Effector CD4-positive, alpha-beta T cell (primary cell): ENCODE data around the gene GRIK4.

Experiments used
- DNase-seq: peaks from one replicate; pipeline ENCODE4 v3.0.0-alpha.2; 2020

The GRIK4 gene

GRCh38 chr11:120863359-120863758 is 351.8 kb downstream of the GRIK4 start:
- DNase-seq: no peak

DNA sequence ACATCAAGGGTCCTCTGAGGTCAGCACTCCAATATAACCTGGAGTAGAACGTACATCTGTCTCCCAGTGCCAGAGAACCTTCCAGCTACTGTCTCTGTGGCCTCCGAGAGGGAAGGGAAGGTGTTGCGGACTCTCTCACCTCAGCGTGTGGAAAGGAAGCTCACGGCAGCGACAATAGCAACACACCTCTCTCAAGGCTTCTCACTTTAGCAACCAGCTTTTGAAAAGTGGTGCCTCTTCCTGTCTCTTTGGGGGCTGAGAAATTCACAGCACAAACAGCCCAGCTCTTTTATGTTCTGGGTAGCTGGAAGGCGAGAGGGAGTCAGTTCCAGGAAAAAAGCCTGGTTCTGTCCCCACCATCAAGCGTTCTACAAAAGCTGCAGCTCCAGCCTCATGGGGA is 355.5 kb downstream of the GRIK4 start:
- no peak for DNase-seq

DNA sequence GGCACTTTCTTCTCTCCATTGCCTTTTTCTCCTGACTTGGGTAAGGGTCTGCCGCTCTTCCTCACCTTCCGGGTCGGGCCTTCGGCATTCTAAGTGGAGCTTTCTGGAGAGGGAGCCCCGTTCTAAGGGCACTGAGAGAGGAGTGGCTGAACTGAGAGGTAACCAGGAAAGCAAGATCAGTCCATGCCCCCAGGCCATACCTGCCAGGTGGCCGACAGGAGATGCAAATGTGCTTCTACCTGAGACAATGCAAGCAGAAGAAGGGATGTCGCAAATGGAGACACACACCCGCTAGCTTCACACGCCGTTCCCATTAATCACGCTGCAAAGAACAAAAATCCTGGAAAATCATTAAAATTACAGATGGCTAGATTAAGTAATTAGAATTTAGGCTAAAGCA is 356.0 kb downstream of the GRIK4 start:
- DNase-seq: no peak

DNA sequence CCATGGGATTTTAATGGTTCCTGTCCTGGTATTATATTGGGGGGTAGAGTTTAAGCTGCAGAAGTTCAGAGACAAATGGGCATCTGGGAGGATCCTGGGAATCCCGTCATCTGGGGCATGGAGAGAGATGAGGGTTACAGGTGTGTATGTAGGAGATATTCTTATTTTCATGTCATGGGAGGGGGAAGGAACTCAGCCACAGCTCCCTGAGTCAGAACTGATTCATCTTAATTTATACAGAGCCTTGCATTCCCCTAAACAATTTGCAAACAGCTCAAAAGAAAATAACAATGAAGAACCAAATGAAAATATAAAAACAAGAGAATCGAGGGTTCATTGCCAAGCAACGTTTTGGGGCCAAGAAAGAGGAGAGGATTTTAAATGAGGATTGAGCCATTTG is 356.4 kb downstream of the GRIK4 start:
- no peak for DNase-seq

- no peak for DNase-seq
Measured at GRCh38 chr11:120869097-120869496, 357.5 kb downstream of the GRIK4 start.

DNA sequence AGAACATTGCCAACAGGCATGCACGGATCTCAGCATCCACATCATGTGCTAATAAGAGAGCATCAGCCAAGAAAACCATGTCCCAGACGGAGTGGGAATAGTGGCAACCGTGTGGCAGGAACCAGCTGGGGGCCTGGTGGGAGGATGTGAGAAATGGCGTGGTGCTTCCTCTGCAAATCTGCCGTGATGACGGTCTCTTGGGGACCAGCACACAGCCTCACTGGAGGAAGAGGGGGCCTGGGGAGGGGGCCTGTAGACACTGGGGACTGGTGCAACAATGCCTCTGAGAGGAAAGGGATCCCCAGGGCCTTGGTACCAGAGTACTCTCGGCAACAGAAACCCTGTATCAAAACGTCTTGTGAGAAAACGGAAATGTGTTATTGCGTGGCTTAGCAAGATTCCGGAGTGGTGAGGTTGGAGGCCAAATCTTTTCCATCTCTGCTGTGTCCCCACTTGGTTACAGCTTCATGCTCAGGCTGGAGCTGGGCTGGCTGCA is 358.0 kb downstream of the GRIK4 start:
- DNase-seq: no peak

DNA sequence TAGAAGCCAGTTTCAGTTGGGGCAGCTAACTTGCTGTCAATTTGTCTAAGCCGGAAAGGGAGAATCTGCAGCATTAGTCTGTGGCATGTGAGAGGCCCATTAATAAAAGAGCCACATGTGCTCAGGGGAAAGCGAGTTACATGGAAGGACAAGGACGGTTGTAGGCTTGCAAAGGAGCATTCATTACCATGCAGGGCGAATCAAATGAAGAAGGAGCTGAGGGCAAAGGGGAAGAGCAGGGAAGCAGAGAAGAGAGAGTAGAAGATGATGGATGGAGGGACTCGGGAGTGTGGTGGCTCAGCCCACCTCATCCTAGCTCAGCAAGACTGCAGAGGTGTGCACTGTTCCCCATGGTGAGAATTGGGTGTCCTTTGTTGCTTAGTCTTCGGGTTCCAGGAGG is 359.6 kb downstream of the GRIK4 start:
- no peak for DNase-seq

- DNase-seq: no peak
Measured at GRCh38 chr11:120871924-120872323, 360.4 kb downstream of the GRIK4 start.

DNA sequence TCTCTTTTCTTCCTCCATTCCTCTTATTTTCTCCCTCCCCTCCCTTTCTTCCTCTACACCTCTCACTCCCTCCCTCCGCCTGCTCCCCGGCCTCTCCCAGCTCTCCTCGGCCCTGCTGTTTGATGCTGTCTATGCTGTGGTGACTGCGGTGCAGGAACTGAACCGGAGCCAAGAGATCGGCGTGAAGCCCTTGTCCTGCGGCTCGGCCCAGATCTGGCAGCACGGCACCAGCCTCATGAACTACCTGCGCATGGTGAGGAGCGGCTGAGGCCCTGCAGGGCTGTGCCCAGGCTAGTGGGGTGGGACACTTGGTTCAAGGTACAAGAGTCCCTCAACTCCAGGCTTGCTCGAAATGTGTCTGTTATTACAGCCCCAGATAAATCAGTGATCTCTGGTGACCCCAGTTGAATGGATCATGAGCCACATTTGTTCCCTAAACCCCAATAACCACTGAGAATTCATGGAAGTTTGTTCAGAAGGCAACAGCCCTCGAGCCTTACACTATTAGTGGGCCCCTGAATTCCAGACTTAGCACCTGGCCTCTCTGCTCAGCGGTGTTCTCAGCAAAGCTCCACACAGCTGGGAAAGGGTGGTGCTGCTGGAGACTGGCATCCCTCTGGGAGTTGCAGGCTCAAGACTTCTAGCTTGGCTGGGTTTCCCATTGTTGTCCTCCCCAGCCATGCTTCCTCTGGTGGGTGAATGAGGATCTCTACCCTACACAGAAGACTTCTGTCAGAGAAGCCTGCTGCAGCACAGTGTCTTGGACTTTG is 362.6 kb downstream of the GRIK4 start:
- DNase-seq: no peak

GRCh38 chr11:120875986-120876385 is 364.4 kb downstream of the GRIK4 start:
- no peak for DNase-seq

- no peak for DNase-seq
Measured at GRCh38 chr11:120877746-120878365, 366.3 kb downstream of the GRIK4 start.

GRCh38 chr11:120878781-120879180 is 367.2 kb downstream of the GRIK4 start:
- DNase-seq: no peak

GRCh38 chr11:120880498-120881175 is 369.1 kb downstream of the GRIK4 start:
- no peak for DNase-seq

- DNase-seq: no peak
Measured at GRCh38 chr11:120881596-120881995, 370.0 kb downstream of the GRIK4 start.

DNA sequence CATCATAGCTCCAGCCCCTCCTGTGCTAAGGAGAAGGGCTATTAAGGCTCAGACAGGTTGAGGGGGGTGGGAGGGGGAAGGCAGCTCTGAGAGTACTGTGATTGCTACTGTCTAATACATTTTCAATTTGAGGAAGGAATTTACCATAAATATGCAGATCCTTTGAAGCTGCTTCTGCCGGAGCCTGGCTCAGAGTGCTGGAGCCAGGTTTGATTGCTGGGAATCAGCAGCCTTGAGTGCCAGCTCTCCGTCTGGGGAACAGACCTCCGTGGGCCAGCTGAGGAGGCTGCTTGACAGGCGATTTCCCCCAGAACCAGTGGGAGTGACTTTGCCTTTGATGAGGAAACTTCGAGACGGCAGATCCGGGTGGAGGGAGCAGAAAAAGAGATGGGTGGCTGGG is 370.6 kb downstream of the GRIK4 start:
- DNase-seq: no peak

DNA sequence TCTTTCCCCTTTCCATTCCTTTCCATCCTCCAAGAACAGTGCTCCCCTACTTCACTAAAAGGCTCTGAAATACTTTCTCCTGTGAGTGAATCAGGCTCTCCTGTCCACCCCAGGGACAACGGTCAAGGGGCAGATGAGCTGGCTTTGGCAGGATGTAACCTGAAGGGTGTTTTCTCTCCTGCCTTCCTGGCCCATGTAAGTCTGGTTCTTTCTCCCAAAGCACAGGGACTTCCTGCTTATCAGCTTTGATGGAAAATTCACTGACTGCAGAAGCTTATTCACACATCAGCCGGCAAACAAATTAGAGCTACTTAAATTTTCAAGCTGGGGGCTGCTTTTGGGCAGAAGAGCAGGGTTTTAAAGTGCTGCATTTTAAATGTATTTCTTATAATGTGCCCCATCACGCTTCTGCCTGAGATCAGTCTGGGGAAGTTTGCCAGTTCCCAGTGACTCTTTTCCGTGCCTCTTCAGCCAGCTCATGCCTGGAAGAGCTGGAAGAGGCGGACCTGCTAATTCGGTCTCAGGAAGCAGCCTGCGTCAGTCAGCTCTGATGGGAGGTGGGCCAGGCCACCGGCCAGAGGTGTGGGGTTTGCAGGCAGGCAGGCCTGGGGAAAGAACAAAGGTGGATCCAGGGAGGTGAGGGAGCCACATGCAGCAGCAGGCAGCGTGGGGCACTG is 372.0 kb downstream of the GRIK4 start:
- no peak for DNase-seq

- DNase-seq: no peak
Measured at GRCh38 chr11:120884154-120885020, 372.8 kb downstream of the GRIK4 start.

- no peak for DNase-seq
Measured at GRCh38 chr11:120890609-120891320, 379.2 kb downstream of the GRIK4 start.

GRCh38 chr11:120893440-120894201 is 382.1 kb downstream of the GRIK4 start:
- no peak for DNase-seq

DNA sequence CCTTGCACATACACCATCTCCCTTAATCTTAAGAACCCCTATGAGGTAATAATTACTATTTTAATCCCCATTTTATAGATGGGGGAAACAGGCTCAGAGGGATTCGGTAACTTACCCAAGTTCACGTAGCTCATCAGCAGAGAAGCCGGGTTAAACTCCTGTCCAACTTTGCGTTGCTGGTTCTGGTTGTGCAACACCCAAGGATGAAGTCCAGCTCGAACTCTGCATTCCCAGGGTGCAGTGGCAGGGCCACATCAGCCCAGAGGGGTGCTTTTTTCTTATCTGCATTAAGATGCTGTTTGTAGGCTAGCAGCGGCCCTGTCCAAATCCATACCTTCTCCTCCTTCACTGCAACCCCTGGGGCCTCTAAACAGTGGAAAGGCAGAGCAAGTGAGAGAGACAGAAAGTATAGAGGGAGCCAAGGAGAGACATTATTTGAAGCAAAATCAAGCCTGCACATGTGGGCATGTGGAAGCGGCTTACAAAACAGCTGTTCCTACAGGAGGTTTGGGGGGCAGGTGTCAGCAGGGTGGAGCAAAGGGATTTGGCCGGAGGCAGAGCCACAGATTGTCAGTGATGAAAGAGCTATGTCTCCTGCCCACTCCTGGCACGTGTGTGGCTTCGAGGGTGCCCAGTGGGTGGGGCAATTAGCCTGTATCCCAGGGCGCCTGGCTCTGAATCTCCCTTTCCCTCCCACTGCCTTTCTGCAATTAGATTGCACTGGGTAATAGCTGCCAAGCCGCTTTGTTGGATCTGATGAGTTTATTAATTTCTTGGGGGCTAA is 382.8 kb downstream of the GRIK4 start:
- no peak for DNase-seq
